Middle frontal gyrus (tissue), 1 donor: Measurements from ENCODE around the gene USP26.
"Not testable (repeated sequence)": the region's sequence is repeated elsewhere in the genome, so short reads cannot be mapped to it uniquely, and the experiment has no call there.

Source experiments
- DNase-seq: peaks from one replicate; pipeline ENCODE4 v3.0.0-alpha.2; 2015; ENCODE audit warnings: low spot score; ENCODE audit errors: extremely low spot score

The USP26 gene

GRCh38 chrX:133097031-133097430 lies at the start of gene USP26:
Gene USP26, minus strand, starts transcription at chrX:133097109. Its CDS starts 68,889 bp downstream, at chrX:133028220.
- no peak for DNase-seq

- DNase-seq, result no peak
These were observed 37.4 kb upstream of the USP26 start for GRCh38 chrX:133134282-133134681.

GRCh38 chrX:133120406-133120805 lies 23.5 kb upstream of the USP26 start:
- no peak for DNase-seq

GRCh38 chrX:133094098-133094731 lies 2.7 kb downstream of the USP26 start:
- no peak for DNase-seq

GRCh38 chrX:133090236-133090809 lies 6.6 kb downstream of the USP26 start:
- DNase-seq, result no peak

GRCh38 chrX:133089411-133089810 lies 7.5 kb downstream of the USP26 start:
- DNase-seq, result no peak

GRCh38 chrX:133085785-133086184 lies 11.1 kb downstream of the USP26 start:
- no peak for DNase-seq

- DNase-seq, result not testable (repeated sequence)
These were observed 11.9 kb downstream of the USP26 start for GRCh38 chrX:133085056-133085455.

- no peak for DNase-seq
These were observed 13.0 kb downstream of the USP26 start for GRCh38 chrX:133083899-133084298.

GRCh38 chrX:133081990-133082389 lies 14.9 kb downstream of the USP26 start:
- no peak for DNase-seq

GRCh38 chrX:133077856-133078255 lies 19.1 kb downstream of the USP26 start:
- not testable (repeated sequence) for DNase-seq

GRCh38 chrX:133072566-133072965 lies 24.3 kb downstream of the USP26 start:
- no peak for DNase-seq

- no peak for DNase-seq
These were observed 28.4 kb downstream of the USP26 start for GRCh38 chrX:133068461-133068860.

- no peak for DNase-seq
These were observed 40.6 kb downstream of the USP26 start for GRCh38 chrX:133056341-133056740.

GRCh38 chrX:133054761-133055405 lies 42.0 kb downstream of the USP26 start:
- no peak for DNase-seq

GRCh38 chrX:133053861-133054598 lies 42.9 kb downstream of the USP26 start:
- DNase-seq, result no peak

- DNase-seq, result no peak
These were observed 48.2 kb downstream of the USP26 start for GRCh38 chrX:133048751-133049150.

GRCh38 chrX:133046601-133047000 lies 50.3 kb downstream of the USP26 start:
- DNase-seq, result no peak

- no peak for DNase-seq
These were observed 50.9 kb downstream of the USP26 start for GRCh38 chrX:133045986-133046385.

GRCh38 chrX:133044145-133044786 lies 52.6 kb downstream of the USP26 start:
- DNase-seq, result not testable (repeated sequence)

- DNase-seq, result no peak
These were observed 54.6 kb downstream of the USP26 start for GRCh38 chrX:133042260-133042659.

GRCh38 chrX:133033010-133033409 lies 63.9 kb downstream of the USP26 start:
- DNase-seq, result no peak
